Transverse colon (tissue), 4 donors: ENCODE results near the gene ATG9B.

Experiments
- CTCF ChIP-seq, 5 experiments: fragments of 200-600 bp in 3 of 5; fragments of 450-650 bp in 2 of 5; sonication (generic) in 3 of 5; IDR thresholded peaks; 1 replicate in 2 of 5; 2 replicates in 3 of 5; pipeline ENCODE4 v1.5.1; 2016 to 2017; ENCODE audit warnings: antibody characterized with exemption in 5 of 5, inconsistent platforms in 3 of 5, mild to moderate bottlenecking in 2 of 5, moderate library complexity in 1 of 5
- EP300 ChIP-seq: sonication (generic); formaldehyde crosslinking; IDR thresholded peaks from one replicate; pipeline ENCODE4 v1.6.1; 2017; ENCODE audit warnings: antibody characterized with exemption, low read depth
- POLR2A ChIP-seq: fragments of 450-650 bp; IDR thresholded peaks from one replicate; pipeline ENCODE4 v1.6.1; 2016; ENCODE audit warnings: antibody characterized with exemption, mild to moderate bottlenecking, moderate library complexity
- POLR2AphosphoS5 ChIP-seq, 3 donors: sonication (generic); formaldehyde crosslinking; IDR thresholded peaks; one replicate each; pipeline ENCODE4 v1.6.1; 2016; ENCODE audit warnings: antibody characterized with exemption in 3 of 3

- TF ChIP-seq POLR2AphosphoS5 (IDR thresholded peaks at IDR 0.05) (no peak), CTCF (IDR thresholded peaks at IDR 0.05) (no peak), POLR2A (no peak), EP300 (no peak)
Observed at GRCh38 chr7:151008143-151008510, 16.2 kb downstream of the ATG9B start.
